ENCODE results near the gene SMYD3.

GRCh38 chr1:246099570-246099969, 407.5 kb downstream of the SMYD3 start:
- TF ChIP-seq SIN3A (IDR thresholded peaks at IDR 0.05; ENCODE audit: borderline replicate concordance, insufficient read depth, low read length): no peak
- TF ChIP-seq REST (IDR thresholded peaks at IDR 0.05; ENCODE audit: insufficient read depth in 1 of 2, low read depth in 2 of 2, low read length in 2 of 2): no peak
